ENCODE results near the gene LHX3. TPM values are rescaled to one million over a fixed set of nuclear protein-coding genes. Genes with fewer than 3 reads are reported as not detected.

The LHX3 gene
- total and polyA plus RNA-seq, 4 donors, result not detected

DNA sequence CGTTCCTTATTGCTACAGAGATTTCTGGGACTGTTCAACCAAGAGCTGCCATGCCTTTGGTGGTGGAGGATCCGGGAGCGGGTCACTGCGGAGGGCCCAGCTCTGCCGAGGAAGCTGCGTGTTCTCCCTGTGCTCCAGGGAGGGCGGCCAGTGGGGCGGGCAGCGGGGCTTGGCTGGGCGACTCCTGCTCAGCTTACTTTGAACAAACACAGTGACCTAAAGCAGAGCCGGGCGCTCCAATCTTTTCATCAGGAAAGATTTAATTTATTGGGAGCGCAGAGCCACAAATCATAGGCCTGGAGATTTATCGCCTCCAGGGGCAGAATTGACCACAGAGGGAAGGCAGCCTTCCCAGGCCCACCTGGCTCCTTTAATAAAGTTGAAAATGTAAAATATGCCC lies 27.7 kb downstream of the LHX3 start:
- TF ChIP-seq, protein P1, sequence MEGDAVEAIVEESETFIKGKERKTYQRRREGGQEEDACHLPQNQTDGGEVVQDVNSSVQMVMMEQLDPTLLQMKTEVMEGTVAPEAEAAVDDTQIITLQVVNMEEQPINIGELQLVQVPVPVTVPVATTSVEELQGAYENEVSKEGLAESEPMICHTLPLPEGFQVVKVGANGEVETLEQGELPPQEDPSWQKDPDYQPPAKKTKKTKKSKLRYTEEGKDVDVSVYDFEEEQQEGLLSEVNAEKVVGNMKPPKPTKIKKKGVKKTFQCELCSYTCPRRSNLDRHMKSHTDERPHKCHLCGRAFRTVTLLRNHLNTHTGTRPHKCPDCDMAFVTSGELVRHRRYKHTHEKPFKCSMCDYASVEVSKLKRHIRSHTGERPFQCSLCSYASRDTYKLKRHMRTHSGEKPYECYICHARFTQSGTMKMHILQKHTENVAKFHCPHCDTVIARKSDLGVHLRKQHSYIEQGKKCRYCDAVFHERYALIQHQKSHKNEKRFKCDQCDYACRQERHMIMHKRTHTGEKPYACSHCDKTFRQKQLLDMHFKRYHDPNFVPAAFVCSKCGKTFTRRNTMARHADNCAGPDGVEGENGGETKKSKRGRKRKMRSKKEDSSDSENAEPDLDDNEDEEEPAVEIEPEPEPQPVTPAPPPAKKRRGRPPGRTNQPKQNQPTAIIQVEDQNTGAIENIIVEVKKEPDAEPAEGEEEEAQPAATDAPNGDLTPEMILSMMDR (IDR thresholded peaks at IDR 0.05; ENCODE audit: control extremely low read depth, extremely low read depth), result no peak
- 84 to 93% methylated on average over 14 of the region's 14 CpGs for WGBS, 2 donors
- ATAC-seq (ENCODE audit: insufficient read depth, low FRiP score), result no peak
- H3K9me3 ChIP-seq (ENCODE audit: control insufficient read depth in 4 of 4, insufficient read depth in 3 of 4, low read length in 3 of 4), result peaks cover 0 to 4% (median 0%) of the 10 kb centered on the region in 4 donors
- H3K4me1 ChIP-seq (ENCODE audit: control insufficient read depth in 5 of 5, insufficient read depth in 5 of 5, low read length in 5 of 5), result peaks cover 0 to 11% (median 0%) of the 10 kb centered on the region in 5 donors
- no peak overlapping the region for H3K4me3 ChIP-seq
- H3K36me3 ChIP-seq (ENCODE audit: control insufficient read depth in 4 of 4, insufficient read depth in 4 of 4, low read length in 4 of 4), result no peaks in the 10 kb centered on the region
- H3K9ac ChIP-seq (ENCODE audit: insufficient read depth in 1 of 2, low read length in 2 of 2), result no peak overlapping the region
- no peak overlapping the region for H3K27ac ChIP-seq (ENCODE audit: low read depth in 1 of 2, low read length in 1 of 2)
- peaks cover 0 to 6% (median 0%) of the 10 kb centered on the region in 3 donors for H3K27me3 ChIP-seq (ENCODE audit: control insufficient read depth in 3 of 3, insufficient read depth in 3 of 3, low read length in 2 of 3)
- no peak for DNase-seq

DNA sequence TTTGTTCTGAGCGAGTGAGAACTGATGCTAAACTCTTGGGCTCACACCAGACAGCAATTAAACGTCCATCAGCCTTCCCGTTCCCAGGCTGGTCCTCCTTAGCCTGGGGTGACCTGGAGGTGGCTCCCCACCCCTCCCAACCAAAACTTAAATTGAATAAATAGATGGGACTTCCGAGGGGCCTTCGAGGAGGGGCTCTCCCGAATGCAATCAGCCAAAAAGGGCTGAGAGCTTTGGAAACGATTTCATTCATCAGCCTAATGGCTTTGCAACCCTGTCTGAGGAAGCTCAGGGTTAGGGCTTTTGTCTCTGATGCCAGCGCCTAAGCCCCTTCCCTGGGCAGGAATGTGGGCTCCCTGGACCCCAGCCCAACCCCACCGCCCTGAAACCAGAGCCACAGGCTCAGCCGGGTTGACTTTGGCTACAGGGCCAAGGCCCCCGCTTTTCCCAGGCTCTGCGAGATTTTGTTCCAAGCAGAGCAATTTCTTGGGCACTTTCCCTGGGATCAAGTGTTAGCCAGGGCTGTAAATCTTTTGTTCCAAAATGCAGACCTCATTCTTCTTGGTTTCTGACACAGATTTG lies 29.2 kb downstream of the LHX3 start:
- DNase-seq, result peak; percentile 49 to 80 (median 54)
- H3K4me3 ChIP-seq, result no peak overlapping the region
- no peaks in the 10 kb centered on the region for H3K36me3 ChIP-seq (ENCODE audit: control insufficient read depth in 4 of 4, insufficient read depth in 4 of 4, low read length in 4 of 4)
- H3K9ac ChIP-seq (ENCODE audit: insufficient read depth in 1 of 2, low read length in 2 of 2), result no peak overlapping the region
- H3K4me1 ChIP-seq (ENCODE audit: control insufficient read depth in 5 of 5, insufficient read depth in 5 of 5, low read length in 5 of 5), result peaks cover 0 to 11% (median 0%) of the 10 kb centered on the region in 5 donors
- ATAC-seq (ENCODE audit: insufficient read depth, low FRiP score), result no peak
- H3K27ac ChIP-seq (ENCODE audit: low read depth in 1 of 2, low read length in 1 of 2), result no peak overlapping the region
- WGBS, 2 donors, result 53 to 67% methylated on average over 12 of the region's 12 CpGs
- peaks cover 0 to 6% (median 0%) of the 10 kb centered on the region in 3 donors for H3K27me3 ChIP-seq (ENCODE audit: control insufficient read depth in 3 of 3, insufficient read depth in 3 of 3, low read length in 2 of 3)
- TF ChIP-seq, protein P1 (IDR thresholded peaks at IDR 0.05; ENCODE audit: control extremely low read depth, extremely low read depth), result no peak
- peaks cover 0 to 4% (median 0%) of the 10 kb centered on the region in 4 donors for H3K9me3 ChIP-seq (ENCODE audit: control insufficient read depth in 4 of 4, insufficient read depth in 3 of 4, low read length in 3 of 4)

DNA sequence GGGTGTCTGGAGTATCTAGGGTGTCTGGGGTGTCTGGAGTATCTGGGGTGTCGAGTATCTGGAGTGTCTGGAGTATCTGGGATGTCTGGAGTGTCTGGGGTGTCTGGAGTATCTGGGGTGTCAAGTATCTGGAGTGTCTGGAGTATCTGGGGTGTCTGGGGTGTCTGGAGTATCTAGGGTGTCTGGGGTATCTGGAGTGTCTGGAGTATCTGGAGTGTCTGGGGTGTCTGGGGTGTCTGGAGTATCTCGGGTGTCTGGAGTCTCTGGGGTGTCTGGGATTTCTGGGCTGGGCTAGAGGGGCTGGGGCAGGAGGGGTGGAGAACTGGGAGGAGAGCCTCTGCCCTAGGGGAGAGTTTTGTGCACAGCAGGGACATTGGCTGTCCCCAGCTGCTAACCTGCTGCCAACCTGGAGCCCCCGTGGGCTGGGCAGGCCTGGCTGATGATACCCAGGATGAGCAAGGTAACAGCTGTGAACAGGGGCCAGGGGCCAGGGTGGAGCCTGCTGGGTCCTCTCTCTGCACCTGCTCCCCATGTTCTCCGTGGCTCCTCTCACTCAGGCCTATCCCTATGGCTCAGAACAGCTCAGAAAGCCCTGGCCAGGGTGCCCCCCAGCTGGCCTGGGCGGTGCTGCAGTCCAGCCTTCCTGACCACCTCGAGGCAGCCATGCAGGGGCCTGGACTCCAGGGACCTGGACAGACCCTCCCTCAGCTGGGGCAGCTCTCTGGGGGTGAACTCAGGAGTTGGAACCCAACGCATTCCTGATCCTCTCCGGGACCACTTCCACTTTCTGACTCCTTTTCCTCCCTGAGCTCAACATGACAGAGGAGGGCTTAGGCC lies 29.9 kb downstream of the LHX3 start:
- Histone ChIP-seq H3K9me3 (ENCODE audit: control insufficient read depth in 4 of 4, insufficient read depth in 3 of 4, low read length in 3 of 4) (peaks cover 0 to 4% (median 0%) of the 10 kb centered on the region in 4 donors), H3K4me3 (no peak overlapping the region), H3K27ac (ENCODE audit: low read depth in 1 of 2, low read length in 1 of 2) (no peak overlapping the region), H3K36me3 (ENCODE audit: control insufficient read depth in 4 of 4, insufficient read depth in 4 of 4, low read length in 4 of 4) (no peaks in the 10 kb centered on the region), H3K9ac (ENCODE audit: insufficient read depth in 1 of 2, low read length in 2 of 2) (no peak overlapping the region), H3K27me3 (ENCODE audit: control insufficient read depth in 3 of 3, insufficient read depth in 3 of 3, low read length in 2 of 3) (peaks cover 0 to 6% (median 0%) of the 10 kb centered on the region in 3 donors), H3K4me1 (ENCODE audit: control insufficient read depth in 5 of 5, insufficient read depth in 5 of 5, low read length in 5 of 5) (peaks cover 0 to 11% (median 0%) of the 10 kb centered on the region in 5 donors)
- DNase-seq, result no peak
- ATAC-seq (ENCODE audit: insufficient read depth, low FRiP score), result no peak
- WGBS, 2 donors, result 53 to 70% methylated on average over 8 of the region's 8 CpGs
- TF ChIP-seq, protein P1 (IDR thresholded peaks at IDR 0.05; ENCODE audit: control extremely low read depth, extremely low read depth), result no peak
